ENCODE data around the gene RPS6KA4. TPM values are rescaled to one million over a fixed set of nuclear protein-coding genes. Genes with fewer than 3 reads are reported as not detected.

RPS6KA4 gene
- total and polyA plus RNA-seq, 2 of the 13 experiments (the other 11 are each of a cell fraction or from before 2014, with no cell fraction given): 8.9 to 14.2 TPM

DNA sequence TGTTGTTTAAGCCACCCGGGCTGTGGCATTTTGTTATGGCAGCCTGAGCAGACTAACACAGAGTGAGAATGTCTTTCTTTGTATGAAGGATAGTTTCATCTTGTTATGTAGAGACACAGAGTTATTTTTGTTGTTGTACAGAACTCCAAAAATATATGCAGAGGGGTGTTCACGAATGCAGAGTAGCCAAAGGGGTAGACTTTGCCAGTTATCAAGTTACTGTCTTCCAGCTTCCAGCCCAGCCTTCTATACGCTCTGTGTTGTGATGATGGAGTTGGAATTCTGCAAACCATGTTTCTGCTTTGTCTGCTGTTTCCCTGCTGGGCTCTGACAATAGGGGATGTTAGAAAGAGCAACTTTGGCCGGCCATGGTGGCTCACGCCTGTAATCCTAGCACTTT, 44.1 kb downstream of the RPS6KA4 start (continued):
- TF ChIP-seq, protein P1, sequence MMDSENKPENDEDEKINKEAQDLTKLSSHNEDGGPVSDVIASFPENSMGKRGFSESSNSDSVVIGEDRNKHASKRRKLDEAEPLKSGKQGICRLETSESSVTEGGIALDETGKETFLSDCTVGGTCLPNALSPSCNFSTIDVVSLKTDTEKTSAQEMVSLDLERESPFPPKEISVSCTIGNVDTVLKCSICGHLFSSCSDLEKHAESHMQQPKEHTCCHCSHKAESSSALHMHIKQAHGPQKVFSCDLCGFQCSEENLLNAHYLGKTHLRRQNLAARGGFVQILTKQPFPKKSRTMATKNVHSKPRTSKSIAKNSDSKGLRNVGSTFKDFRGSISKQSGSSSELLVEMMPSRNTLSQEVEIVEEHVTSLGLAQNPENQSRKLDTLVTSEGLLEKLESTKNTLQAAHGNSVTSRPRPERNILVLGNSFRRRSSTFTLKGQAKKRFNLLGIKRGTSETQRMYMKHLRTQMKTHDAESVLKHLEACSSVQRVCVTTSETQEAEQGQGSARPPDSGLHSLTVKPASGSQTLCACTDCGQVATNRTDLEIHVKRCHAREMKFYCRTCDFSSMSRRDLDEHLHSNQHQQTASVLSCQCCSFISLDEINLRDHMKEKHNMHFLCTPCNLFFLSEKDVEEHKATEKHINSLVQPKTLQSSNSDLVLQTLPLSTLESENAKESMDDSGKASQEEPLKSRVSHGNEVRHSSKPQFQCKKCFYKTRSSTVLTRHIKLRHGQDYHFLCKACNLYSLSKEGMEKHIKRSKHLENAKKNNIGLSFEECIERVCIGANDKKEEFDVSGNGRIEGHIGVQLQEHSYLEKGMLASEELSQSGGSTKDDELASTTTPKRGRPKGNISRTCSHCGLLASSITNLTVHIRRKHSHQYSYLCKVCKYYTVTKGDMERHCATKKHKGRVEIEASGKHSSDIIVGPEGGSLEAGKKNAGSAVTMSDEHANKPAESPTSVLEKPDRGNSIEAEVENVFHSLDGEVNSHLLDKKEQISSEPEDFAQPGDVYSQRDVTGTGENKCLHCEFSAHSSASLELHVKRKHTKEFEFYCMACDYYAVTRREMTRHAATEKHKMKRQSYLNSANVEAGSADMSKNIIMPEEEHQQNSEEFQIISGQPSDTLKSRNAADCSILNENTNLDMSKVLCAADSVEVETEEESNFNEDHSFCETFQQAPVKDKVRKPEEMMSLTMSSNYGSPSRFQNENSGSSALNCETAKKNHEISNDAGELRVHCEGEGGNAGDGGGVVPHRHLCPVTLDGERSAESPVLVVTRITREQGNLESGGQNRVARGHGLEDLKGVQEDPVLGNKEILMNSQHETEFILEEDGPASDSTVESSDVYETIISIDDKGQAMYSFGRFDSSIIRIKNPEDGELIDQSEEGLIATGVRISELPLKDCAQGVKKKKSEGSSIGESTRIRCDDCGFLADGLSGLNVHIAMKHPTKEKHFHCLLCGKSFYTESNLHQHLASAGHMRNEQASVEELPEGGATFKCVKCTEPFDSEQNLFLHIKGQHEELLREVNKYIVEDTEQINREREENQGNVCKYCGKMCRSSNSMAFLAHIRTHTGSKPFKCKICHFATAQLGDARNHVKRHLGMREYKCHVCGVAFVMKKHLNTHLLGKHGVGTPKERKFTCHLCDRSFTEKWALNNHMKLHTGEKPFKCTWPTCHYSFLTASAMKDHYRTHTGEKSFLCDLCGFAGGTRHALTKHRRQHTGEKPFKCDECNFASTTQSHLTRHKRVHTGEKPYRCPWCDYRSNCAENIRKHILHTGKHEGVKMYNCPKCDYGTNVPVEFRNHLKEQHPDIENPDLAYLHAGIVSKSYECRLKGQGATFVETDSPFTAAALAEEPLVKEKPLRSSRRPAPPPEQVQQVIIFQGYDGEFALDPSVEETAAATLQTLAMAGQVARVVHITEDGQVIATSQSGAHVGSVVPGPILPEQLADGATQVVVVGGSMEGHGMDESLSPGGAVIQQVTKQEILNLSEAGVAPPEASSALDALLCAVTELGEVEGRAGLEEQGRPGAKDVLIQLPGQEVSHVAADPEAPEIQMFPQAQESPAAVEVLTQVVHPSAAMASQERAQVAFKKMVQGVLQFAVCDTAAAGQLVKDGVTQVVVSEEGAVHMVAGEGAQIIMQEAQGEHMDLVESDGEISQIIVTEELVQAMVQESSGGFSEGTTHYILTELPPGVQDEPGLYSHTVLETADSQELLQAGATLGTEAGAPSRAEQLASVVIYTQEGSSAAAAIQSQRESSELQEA (CRISPR knock-in tag; IDR thresholded peaks at IDR 0.05; ENCODE audit: not compliant biosample characterization): no peak
- TF ChIP-seq MIER2 (CRISPR knock-in tag; IDR thresholded peaks at IDR 0.05) (no peak), FLYWCH1 (CRISPR knock-in tag; IDR thresholded peaks at IDR 0.05) (no peak), ZNF232 (CRISPR knock-in tag; IDR thresholded peaks at IDR 0.05; ENCODE audit: borderline replicate concordance) (no peak), ZNF296 (CRISPR knock-in tag; conservative IDR thresholded peaks at IDR 0.05) (no peak), ZBTB1 (CRISPR knock-in tag; IDR thresholded peaks at IDR 0.05; ENCODE audit: borderline replicate concordance) (no peak), ZNF468 (CRISPR knock-in tag; IDR thresholded peaks at IDR 0.05) (no peak), NFATC3 (CRISPR knock-in tag; IDR thresholded peaks at IDR 0.05) (no peak), FOXP1 (IDR thresholded peaks at IDR 0.05) (no peak), FOXP1 (CRISPR knock-in tag; IDR thresholded peaks at IDR 0.05) (no peak), NAIF1 (CRISPR knock-in tag; IDR thresholded peaks at IDR 0.05; ENCODE audit: borderline replicate concordance) (no peak), ZSCAN9 (CRISPR knock-in tag; IDR thresholded peaks at IDR 0.05; ENCODE audit: borderline replicate concordance) (no peak), ZNF644 (CRISPR knock-in tag; IDR thresholded peaks at IDR 0.05; ENCODE audit: low read depth) (no peak)
- TF ChIP-seq, protein P2, sequence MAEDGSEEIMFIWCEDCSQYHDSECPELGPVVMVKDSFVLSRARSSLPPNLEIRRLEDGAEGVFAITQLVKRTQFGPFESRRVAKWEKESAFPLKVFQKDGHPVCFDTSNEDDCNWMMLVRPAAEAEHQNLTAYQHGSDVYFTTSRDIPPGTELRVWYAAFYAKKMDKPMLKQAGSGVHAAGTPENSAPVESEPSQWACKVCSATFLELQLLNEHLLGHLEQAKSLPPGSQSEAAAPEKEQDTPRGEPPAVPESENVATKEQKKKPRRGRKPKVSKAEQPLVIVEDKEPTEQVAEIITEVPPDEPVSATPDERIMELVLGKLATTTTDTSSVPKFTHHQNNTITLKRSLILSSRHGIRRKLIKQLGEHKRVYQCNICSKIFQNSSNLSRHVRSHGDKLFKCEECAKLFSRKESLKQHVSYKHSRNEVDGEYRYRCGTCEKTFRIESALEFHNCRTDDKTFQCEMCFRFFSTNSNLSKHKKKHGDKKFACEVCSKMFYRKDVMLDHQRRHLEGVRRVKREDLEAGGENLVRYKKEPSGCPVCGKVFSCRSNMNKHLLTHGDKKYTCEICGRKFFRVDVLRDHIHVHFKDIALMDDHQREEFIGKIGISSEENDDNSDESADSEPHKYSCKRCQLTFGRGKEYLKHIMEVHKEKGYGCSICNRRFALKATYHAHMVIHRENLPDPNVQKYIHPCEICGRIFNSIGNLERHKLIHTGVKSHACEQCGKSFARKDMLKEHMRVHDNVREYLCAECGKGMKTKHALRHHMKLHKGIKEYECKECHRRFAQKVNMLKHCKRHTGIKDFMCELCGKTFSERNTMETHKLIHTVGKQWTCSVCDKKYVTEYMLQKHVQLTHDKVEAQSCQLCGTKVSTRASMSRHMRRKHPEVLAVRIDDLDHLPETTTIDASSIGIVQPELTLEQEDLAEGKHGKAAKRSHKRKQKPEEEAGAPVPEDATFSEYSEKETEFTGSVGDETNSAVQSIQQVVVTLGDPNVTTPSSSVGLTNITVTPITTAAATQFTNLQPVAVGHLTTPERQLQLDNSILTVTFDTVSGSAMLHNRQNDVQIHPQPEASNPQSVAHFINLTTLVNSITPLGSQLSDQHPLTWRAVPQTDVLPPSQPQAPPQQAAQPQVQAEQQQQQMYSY (CRISPR knock-in tag; IDR thresholded peaks at IDR 0.05): no peak
